HG03439 (cell line): ENCODE measurements around the gene SASS6.

Experiments
- ATAC-seq: cut with Tn5 transposase; IDR thresholded peaks from one replicate; pipeline ENCODE4 v1.9.1; 2021; ENCODE audit warnings: mild to moderate bottlenecking, moderate library complexity; ENCODE audit not compliant: unreplicated experiment

The SASS6 gene, protein sequence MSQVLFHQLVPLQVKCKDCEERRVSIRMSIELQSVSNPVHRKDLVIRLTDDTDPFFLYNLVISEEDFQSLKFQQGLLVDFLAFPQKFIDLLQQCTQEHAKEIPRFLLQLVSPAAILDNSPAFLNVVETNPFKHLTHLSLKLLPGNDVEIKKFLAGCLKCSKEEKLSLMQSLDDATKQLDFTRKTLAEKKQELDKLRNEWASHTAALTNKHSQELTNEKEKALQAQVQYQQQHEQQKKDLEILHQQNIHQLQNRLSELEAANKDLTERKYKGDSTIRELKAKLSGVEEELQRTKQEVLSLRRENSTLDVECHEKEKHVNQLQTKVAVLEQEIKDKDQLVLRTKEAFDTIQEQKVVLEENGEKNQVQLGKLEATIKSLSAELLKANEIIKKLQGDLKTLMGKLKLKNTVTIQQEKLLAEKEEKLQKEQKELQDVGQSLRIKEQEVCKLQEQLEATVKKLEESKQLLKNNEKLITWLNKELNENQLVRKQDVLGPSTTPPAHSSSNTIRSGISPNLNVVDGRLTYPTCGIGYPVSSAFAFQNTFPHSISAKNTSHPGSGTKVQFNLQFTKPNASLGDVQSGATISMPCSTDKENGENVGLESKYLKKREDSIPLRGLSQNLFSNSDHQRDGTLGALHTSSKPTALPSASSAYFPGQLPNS

DNA sequence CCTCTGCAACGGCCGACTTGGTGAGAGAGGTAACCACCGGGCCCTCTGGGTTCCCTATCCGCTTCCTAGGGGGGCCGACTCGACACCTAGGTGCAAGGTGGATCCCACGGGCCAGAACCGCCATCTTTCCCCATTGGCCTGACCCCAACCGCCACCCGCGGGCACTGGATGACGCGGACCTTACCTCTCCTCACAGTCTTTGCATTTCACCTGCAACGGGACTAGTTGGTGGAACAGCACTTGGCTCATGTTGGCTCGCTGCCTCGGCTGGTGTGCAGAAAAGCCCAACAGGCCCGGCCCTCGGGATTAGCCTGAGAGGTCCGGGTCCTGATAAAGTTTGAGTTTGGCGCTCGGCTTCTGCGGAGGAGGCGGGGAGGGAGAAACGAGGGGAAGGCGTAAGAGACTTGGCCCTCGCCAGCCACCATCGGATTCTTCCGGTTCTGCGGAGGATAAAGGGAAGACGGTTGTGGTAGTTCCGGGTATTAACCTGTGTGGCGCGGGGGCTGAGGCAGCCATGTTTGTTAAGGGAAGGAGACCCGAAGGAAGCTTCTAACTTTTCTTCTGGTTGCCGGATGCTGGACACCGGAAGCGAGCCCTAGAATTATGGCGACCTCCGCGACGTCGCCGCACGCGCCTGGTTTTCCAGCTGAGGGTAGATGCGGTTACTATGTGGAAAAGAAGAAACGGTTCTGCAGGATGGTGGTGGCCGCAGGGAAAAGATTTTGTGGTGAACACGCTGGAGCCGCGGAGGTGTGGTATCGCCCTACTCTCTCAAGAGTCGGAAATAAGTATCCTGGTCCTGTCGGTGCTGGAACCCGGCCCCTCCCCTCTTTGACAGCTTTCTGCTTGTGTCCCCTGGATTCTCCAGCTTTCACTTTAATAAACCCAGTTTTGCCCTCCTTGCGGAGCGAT lies at the start of gene SASS6, which contains the start of gene TRMT13:
SASS6 (minus strand) TSS at position 365 of the 912 bp plus-strand sequence; CDS start at position 249, 116 bp downstream.
TRMT13 (plus strand) TSS at position 598 of the 912 bp plus-strand sequence; CDS start at position 604, 6 bp downstream.
- peak; percentile 87 for ATAC-seq

DNA sequence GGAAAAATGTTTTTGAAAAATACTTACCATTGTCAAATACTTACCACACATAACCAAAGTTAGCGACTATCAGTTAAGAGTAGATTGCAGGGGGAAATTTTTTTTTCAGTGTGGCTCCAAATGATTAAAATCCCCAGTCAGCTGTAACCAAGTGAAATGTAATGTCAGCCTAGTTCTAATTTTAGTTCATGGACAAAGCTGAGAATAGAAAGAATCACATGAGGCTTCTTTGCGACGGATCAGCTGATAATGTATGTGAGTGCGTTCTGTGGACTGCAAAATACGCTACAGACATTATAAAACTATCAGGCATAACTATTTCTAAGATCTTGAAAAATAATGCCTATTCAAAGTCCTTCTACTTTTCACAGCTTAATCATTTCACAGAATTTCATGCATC lies 45.4 kb upstream of the SASS6 start, which contains the start of gene LRRC39:
LRRC39 (minus strand) TSS at position 166 of the 400 bp plus-strand sequence. CDS start 9,740 bp downstream, outside the sequence.
- no peak for ATAC-seq

DNA sequence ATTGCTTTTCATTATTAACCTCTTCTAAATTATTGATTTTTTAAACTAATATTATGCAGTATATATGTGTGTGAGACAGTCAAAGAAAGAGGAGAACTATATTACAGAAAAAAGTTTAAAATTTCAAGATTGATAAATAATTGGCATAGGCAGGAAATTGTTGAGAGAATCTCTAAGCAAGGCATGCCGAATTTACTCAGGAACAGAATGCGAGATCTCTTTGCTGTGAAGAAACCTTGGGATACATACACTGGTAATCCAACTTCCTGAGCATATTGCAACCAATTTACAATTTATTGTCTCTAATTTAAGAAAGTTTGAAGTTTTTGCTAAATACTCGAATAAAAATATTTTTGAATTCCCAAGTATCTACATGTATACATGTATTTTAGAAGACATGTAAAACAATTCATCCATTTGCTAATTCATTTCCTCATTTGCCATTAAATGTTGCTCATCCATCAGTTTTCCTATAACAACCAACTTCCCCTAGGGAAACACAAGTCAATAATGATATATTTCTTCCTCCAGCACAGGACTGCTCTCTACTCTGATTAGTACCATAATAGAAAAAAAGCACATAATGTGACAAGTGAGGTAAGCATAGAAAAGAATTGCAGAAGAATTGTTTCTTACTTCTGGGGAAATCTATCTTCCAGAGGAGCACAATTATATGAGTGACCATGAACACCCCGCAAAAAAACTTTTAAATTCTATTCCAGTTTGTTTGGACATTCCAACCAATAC lies 44.7 kb upstream of the SASS6 start:
- ATAC-seq, result no peak

DNA sequence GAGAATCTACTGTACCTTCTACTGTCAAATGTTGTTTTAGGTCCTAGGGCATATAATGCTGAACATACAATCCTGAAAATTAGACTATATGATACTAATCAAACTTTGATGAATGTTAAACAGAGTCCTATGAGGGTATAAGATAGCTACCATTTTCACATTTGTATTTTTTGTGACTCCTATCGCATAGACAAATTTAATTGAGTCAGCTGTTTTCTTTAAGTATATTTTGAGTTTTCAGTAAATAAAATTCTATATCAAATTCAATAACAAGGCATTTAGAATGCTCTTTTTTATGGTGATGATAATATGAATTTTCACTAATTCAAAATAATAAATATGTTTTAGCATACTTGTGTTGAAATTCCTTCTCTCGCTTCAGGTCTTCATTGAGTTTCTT lies 35.3 kb upstream of the SASS6 start:
- ATAC-seq, result no peak

DNA sequence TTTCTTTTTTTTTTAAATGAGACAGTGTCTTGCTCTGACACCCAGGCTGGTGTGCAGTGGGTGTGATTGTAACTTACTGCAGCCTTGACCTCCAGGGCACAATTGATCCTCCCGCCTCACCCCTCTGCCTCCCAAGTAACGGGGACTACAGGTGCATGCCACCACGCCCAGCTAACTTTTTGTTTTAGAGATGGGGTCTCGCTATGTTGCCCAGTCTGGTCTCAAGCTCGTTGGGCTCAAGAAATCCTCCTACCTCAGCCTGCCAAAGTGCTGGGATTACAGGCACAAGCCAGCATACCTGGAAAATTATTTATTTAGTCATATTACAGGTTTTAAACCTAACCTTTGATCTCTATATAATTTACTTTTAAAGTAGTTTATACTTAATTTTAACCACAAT lies 32.0 kb upstream of the SASS6 start:
- no peak for ATAC-seq

DNA sequence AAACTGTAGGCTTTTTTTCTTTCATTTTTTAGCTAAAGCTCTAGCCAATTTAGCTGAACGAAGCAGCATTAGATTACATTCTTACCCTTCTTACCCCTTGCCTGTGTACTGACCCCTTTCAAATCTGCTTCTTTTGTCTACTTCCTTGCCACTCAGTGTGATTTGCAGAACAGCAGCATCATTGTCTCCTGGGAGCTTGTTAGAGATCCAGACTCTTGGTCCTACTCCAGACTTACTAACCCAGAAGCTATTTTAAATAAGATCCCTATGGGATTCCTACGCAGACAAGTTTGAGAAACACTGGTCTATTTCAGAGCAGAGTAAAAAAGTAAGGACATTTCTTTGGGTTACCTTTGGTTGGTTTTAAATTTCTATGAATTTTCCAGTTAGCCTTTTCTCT lies 31.5 kb upstream of the SASS6 start:
- ATAC-seq, result no peak

DNA sequence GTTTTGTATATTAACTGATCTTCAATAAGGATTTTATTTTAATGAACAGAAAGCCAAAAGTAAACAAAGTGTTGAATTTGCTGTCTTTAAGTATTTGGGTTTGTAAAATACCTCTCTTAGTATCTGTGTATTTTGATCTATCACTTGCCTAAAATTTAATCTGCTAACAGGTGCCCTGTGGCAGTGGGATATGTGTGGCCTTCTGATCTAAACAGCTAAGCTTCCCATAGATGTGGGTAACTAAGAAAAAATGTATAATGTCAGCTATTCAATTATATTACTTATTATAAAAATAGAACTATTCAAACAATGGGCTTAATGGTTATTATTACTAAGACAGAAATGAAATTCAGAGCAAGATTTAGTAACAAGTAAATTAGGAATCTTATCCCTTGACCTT lies 30.2 kb upstream of the SASS6 start:
- no peak for ATAC-seq

DNA sequence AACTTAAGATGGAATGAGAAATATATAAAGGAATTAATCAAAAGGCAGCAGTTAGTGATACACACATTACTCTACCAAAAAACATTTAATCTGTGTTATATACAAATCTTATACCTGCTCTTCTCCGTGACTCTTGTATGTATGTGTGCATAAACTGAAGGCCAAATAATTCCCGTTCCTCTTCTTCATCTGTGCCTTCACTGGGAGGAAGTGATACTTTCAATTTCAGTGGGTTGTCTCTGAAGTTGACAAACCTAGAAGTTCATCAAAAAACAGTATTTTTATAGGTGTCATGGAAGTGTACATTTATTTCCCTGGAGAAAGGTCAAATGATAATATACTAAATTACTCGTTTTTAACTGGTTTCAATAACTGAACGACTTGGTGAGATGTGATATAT lies 19.5 kb upstream of the SASS6 start:
- ATAC-seq, result no peak

DNA sequence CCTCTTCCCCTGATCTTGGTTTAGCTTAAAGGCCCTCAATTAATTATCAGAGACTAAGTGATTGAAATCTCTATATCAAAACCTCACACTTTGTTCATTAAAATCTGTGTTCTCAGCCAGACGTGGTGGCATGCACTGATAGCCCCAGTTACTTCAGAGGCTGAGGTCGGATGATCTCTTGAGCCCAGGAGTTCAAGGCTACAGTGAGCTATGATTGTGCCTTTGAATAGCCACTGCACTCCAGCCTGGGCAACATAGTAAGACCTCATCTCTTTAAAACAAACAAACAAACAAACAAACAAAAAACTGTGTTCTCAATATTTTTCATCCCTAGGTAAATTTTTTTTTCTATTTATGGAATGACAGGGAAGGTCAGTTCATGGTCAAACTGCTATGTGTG lies 18.9 kb upstream of the SASS6 start:
- ATAC-seq, result no peak

DNA sequence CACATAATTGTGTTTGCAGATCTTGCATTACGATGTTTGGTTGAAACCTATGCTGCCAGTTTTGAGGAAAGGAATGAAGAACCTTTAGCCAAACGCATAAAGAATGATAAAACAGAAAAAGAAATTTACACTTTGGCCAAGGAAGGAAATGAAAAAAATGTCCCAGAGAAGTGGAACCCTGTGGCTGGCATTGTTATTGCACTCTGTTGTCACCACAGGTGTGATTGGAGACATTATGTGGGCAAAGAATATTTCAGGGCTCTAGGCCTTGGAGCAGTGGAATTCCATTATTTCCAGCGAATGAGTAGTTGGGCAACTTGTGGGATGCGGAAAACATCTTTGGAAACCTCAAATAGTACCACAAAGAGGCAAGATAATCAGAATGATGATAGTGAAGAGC lies 15.1 kb upstream of the SASS6 start:
- no peak for ATAC-seq

DNA sequence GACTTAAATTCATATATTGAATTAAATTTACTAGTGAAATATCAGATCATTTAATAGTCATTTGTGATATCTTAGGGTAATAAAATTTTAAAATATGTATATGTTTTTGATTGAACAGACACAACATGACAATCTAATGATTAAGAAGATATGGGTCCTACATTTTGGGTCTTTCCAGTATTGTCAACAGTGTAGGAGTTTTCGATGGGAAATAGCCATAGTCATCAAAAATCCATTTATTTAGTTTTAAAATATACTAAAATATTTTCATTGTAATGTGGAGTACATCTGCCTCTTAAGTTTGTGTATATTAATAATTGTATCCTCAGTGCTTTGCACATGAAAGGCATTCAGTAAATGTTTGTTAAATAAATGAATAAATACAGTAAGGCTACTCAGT lies 14.2 kb upstream of the SASS6 start:
- ATAC-seq, result no peak

DNA sequence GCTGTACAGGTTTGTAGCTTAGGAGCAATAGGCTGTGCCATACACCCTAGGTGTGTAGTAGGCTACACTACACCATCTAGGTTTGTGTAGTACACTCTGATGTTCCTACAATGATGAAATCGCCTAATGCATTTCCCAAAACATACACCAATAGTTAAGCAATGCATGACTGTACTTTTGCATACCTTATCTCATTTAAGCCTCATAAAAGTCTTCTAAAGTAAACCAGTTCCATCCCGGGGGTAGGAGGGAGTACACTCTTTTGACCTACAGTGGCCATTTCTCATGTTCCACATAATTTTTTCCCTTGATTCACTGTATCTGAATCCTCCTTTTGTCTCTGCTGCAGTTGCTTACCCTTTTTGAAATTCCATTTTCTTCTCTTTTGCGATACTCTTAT lies 12.4 kb upstream of the SASS6 start:
- no peak for ATAC-seq

DNA sequence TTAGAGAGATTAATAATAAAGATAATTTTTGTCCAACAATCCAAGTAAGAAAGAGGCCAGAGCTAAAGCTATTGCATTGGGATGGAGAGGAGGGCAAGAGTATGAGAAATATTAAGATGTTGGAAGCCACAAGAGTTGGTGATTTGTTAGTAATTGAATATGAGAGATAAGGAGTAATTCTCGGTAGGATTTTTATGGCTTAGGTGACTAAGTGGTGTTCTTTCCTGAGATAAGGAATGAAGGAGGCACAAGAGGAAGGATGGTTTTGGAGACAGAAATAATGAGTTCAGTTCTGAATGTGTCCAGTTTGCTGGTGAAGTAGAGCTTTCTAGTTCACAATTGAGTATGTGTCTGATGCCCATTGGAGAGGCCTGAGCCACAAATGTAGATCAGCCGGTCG lies 9.6 kb upstream of the SASS6 start:
- ATAC-seq, result no peak

DNA sequence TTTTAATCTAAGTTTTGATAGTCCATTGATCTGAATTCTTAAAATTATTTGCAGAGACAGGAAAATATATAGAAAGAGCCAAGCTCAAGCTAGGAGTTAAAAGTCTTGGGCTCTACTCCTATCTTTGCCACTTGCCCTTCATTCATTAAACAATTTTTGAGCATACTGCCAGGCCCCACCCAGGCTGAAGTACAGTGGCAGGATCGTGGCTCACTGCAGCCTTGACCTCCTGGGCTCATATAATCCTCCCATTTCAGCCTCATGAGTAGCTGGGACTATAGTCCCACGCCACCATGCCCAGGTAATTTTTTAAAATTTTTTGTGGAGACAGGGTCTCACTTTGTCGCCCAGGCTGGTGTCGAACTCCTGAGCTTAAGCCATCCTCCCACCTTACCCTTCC lies 8.5 kb upstream of the SASS6 start:
- ATAC-seq, result no peak

DNA sequence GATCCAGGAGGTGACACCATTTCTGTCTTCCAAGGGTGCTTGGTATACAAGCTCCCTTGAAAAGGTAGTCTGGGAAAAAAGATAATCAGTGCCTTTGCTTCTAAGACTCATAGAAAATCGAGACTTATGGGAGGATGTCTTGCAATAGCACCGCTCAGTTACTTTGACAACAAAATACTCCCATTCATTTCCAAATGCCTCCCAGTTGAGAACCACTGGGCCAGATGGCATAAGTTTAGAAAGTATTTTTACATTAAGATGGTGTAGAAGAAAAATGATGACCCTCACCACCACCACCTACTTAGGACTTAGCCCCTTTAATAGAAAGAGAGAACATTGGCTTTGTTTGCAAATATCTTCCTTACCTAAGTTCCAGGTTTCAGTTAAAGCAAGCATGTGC lies 4.9 kb upstream of the SASS6 start:
- no peak for ATAC-seq

DNA sequence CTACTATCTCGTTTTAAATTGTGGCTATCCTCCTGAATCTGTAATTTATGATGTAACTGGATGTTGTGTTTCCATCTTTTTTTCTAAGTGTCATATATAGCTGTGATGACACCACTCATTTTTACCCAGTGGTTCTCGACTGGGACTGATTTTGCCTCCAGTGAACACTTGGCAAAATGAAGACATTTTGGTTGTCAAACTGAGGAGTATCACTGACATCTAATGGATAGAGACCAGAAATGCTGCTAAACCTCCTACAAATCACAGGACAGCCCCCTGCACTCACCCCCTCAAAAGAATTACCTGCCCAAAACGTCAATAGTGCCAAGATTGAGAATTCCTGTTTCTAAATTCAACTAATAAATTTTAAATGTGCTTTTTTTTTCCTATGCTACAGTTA lies 2.1 kb upstream of the SASS6 start:
- no peak for ATAC-seq

DNA sequence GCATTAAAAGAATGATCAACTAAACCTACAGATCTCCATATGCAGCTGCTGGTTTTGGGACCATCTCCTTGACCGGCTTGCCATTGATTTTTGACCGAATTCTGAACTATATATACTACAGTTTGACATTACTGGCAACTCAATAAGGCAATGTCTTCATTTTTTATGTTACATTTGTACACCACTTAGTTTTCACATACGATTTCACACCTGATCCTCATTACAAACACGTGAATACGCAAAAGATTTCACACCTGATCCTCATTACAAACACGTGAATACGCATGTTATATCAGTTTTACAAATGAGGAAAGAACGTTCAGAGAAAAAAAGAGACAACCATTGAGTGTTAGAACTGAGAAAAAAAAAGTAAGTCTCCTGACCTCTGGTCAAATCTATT lies 1.1 kb downstream of the SASS6 start:
- no peak for ATAC-seq

DNA sequence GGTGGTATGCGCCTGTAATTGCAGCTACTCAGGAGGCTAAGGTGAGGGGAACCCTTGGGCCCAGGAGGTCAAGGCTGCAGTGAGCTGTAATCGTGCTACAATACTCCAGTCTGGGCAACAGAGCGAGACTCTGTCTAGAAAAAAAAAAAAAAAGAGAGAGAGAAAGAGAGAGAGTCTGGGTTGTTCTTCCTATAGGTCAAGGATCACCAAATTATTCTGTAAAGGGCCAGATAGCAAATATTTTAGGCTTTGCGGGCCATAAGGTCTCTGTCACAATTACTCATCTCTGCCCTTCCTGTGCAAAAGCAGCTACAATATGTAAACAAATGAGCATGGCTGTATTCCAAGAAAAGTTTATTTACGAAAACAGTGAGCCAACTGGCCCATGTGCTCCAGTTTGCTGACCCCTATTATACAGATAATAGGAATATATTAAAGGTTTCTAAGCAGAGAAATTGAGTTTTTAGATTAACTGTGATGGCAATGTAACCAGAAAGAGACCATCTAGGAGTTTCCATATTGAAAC lies 2.1 kb downstream of the SASS6 start:
- ATAC-seq, result no peak

DNA sequence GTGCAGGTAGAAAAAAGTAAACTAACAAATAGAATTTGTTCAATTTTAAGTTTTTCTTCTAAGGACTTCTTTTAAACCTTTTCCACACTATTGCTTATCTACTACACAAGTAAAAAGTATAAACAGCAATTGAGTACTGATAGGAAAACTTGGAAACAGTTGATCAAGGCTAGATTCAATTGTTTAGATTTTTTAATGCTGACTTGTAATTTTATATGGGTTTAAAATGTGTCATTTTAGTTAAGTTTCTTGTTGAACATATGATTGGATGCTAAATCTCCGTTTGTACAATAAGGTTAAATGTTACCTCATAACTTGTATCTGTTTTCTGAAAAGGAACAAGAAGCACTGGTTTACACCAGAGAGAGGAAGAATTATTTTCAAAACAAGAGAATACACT lies 5.5 kb downstream of the SASS6 start:
- no peak for ATAC-seq

DNA sequence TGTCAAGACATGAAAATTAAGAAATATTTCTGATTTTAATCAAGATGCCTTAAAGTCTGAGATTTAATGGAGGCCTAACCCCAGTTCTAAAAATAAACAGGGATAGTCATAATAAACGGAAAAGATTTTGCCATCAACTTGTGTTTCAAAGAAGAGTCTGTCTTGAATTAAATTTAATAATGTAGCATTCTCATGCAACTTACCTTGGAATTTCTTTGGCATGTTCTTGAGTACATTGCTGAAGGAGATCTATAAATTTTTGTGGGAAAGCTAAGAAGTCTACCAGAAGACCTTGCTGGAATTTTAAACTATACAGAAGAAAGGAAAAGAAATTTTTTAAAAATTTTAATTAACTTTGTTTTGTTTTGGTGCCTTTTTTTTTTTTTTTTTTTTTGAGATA lies 10.6 kb downstream of the SASS6 start:
- no peak for ATAC-seq
